ENCODE data around the gene ST3GAL2.
"Not testable (repeated sequence)": the region's sequence is repeated elsewhere in the genome, so short reads cannot be mapped to it uniquely, and the experiment has no call there.

Gene ST3GAL2

DNA sequence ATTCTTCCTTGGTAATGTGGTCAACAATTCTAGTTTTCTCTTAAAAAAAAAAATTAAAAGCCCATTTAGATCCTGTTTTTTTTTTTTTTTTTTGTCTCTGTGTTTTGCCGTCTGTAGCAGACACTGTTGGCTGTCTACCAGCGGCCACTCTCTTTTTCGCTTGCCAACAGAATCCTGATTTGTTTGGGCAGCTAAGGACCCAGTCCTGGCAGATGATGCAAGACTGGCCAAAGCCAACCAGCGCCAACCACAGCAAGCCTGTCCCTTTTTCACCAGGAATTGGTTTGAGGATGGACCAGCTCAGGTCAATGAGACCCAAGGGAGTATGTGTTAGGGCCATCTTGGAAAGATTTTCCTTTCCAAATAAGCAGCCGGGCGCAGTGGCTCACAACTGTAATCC is 28.2 kb downstream of the ST3GAL2 start:
- H3K9me3 ChIP-seq = no peaks in the 10 kb centered on the region
- H3K27ac ChIP-seq = no peak overlapping the region
- TF ChIP-seq, protein P1, sequence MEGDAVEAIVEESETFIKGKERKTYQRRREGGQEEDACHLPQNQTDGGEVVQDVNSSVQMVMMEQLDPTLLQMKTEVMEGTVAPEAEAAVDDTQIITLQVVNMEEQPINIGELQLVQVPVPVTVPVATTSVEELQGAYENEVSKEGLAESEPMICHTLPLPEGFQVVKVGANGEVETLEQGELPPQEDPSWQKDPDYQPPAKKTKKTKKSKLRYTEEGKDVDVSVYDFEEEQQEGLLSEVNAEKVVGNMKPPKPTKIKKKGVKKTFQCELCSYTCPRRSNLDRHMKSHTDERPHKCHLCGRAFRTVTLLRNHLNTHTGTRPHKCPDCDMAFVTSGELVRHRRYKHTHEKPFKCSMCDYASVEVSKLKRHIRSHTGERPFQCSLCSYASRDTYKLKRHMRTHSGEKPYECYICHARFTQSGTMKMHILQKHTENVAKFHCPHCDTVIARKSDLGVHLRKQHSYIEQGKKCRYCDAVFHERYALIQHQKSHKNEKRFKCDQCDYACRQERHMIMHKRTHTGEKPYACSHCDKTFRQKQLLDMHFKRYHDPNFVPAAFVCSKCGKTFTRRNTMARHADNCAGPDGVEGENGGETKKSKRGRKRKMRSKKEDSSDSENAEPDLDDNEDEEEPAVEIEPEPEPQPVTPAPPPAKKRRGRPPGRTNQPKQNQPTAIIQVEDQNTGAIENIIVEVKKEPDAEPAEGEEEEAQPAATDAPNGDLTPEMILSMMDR (IDR thresholded peaks at IDR 0.05) = no peak
- peaks cover 14 to 23% of the 10 kb centered on the region in 2 experiments for H3K4me1 ChIP-seq (ENCODE audit: control insufficient read depth in 1 of 2, insufficient read depth in 1 of 2, low read depth in 1 of 2, low read length in 1 of 2)
- H3K36me3 ChIP-seq = peaks cover 20% of the 10 kb centered on the region
- no peaks in the 10 kb centered on the region for H3K27me3 ChIP-seq
- H3K4me3 ChIP-seq (ENCODE audit: low read depth in 1 of 2, low read length in 1 of 2) = no peak overlapping the region

DNA sequence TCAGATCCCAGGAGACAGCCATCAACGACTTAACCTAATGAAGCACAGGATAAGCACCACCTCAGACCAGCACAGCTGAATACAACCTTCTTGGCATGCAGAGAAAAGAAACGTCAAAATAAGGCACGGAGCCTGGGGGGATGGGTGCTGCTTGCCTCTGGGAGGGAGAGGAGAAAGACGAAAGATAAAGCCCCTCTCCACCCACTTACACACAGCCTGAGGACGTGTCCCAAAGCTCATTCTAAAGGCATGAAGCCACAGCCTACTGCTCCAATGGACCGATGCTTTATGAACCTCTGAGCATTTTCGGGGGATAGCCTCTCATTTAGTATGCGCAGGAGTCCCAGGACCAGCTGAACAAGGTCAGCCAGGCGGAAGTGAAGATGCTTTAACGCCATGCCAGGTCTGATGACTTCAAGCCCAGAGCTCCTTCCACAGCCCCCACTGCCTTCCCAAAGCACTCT is 31.1 kb downstream of the ST3GAL2 start:
- no peaks in the 10 kb centered on the region for H3K27me3 ChIP-seq
- peaks cover 20% of the 10 kb centered on the region for H3K36me3 ChIP-seq
- peak overlapping the region; percentile 6 for H3K27ac ChIP-seq
- TF ChIP-seq, protein P1 (IDR thresholded peaks at IDR 0.05) = no peak
- no peak overlapping the region for H3K4me3 ChIP-seq (ENCODE audit: low read depth in 1 of 2, low read length in 1 of 2)
- peaks cover 43 to 51% of the 10 kb centered on the region in 2 experiments for H3K4me1 ChIP-seq (ENCODE audit: control insufficient read depth in 1 of 2, insufficient read depth in 1 of 2, low read depth in 1 of 2, low read length in 1 of 2)
- no peaks in the 10 kb centered on the region for H3K9me3 ChIP-seq

DNA sequence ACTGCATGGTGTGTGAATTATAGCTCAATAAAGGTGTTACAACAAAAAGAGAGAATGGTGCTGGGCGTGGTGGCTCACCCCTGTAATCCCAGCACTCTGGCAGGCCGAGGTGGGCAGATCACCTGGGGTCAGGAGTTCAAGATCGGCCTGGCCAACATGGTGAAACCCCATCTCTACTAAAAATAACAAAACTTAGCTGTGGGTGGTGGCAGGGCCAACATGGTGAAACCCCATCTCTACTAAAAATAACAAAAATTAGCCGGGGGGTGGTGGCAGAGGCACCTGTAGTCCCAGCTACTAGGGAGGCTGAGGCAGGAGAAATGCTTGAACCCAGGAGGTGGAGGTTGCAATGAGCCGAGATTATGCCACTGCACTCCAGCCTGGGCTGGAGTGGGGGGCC is 32.8 kb downstream of the ST3GAL2 start:
- not testable (repeated sequence) for H3K27ac ChIP-seq; H3K36me3 ChIP-seq; H3K27me3 ChIP-seq; H3K9me3 ChIP-seq; H3K4me3 ChIP-seq (ENCODE audit: low read depth in 1 of 2, low read length in 1 of 2)
- H3K4me1 ChIP-seq (ENCODE audit: control insufficient read depth in 1 of 2, insufficient read depth in 1 of 2, low read depth in 1 of 2, low read length in 1 of 2) = peaks cover 60 to 69% of the 10 kb centered on the region in 2 experiments

DNA sequence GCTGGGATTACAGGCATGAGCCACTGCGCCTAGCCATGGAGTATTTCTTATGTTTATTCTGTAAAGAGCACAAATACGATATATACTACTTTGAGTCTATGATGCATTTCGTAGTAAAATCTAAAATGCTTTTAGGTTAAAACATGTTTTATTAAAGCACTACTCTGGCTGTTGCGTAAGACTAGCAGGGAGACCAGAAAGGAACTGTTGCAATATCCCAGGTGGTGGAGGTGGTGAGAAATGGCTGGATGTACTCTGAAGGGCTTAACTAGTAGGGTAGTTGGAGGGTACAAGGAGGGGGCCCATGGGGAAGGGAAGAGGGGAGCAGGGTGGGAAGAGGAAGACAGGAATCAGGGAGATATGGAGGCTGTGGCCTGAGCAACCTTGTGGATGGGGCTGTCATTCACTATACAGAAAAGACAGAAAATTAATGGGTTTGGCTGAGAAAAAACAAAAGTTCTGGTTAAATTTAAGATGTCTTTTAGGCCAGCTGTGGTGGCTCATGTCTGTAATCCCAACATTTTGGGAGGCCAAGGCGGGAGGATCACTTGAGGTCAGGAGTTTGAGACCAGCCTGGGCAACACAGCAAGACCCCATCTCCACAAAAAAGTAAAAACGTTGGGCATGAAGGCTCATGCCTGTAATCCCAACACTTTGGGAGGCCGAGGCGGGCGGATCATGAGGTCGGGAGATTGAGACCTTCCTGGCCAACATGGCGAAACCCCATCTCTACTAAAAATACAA is 35.8 kb downstream of the ST3GAL2 start:
- H3K4me3 ChIP-seq (ENCODE audit: low read depth in 1 of 2, low read length in 1 of 2) = peak overlapping the region; percentile 12 to 33
- H3K36me3 ChIP-seq = peaks cover 31% of the 10 kb centered on the region
- no peaks in the 10 kb centered on the region for H3K27me3 ChIP-seq
- no peaks in the 10 kb centered on the region for H3K9me3 ChIP-seq
- H3K27ac ChIP-seq = peak overlapping the region; percentile 89
- TF ChIP-seq, protein P1 (IDR thresholded peaks at IDR 0.05) = no peak
- peaks cover 57 to 67% of the 10 kb centered on the region in 2 experiments for H3K4me1 ChIP-seq (ENCODE audit: control insufficient read depth in 1 of 2, insufficient read depth in 1 of 2, low read depth in 1 of 2, low read length in 1 of 2)

DNA sequence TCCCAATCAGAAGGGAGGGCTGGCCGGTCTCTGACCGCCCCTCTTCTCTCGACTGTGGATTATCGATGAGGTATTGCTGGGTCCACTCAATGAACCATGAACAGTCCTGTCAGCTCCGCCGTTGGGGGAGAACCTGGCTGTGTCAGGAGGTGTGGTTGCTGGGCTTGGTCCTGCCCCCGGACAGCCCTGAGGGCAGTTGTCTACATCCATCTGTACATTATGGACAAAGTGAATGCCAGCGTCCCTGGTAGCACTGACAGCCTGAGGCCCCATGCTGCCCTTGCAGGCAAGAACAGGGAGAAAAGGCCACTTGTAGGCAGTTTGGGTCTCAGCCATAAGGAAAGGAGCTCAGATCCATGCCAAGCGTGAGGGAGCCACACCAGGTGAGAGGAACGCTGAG is 38.9 kb downstream of the ST3GAL2 start:
- H3K4me1 ChIP-seq (ENCODE audit: control insufficient read depth in 1 of 2, insufficient read depth in 1 of 2, low read depth in 1 of 2, low read length in 1 of 2) = peaks cover 50 to 51% of the 10 kb centered on the region in 2 experiments
- H3K36me3 ChIP-seq = peaks cover 46% of the 10 kb centered on the region
- TF ChIP-seq, protein P1 (IDR thresholded peaks at IDR 0.05) = no peak
- no peaks in the 10 kb centered on the region for H3K27me3 ChIP-seq
- H3K27ac ChIP-seq = peak overlapping the region; percentile 22
- H3K4me3 ChIP-seq (ENCODE audit: low read depth in 1 of 2, low read length in 1 of 2) = no peak overlapping the region
- H3K9me3 ChIP-seq = no peaks in the 10 kb centered on the region

DNA sequence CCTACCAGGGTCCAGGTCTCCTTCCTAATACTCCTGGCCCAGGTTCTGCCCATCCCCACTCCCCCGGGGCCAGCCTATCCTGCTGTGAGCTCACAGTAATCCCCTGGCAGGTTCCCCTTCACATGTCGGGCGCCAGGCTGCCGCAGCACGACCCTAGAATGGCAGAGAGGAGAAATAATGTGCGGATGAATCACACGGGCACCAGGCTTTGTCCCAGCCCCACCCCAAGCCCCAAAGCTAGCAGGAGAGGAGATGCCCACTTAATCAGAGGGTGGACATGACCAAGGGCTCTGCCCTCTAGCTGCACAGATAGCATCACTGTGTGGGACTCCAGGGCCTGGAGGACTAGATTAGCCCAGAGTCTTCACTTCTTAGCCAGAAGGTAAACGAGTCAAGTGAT is 39.5 kb downstream of the ST3GAL2 start:
- Histone ChIP-seq H3K27me3 (no peaks in the 10 kb centered on the region), H3K36me3 (peaks cover 52% of the 10 kb centered on the region), H3K4me3 (ENCODE audit: low read depth in 1 of 2, low read length in 1 of 2) (no peak overlapping the region), H3K27ac (peak overlapping the region; percentile 22), H3K4me1 (ENCODE audit: control insufficient read depth in 1 of 2, insufficient read depth in 1 of 2, low read depth in 1 of 2, low read length in 1 of 2) (peaks cover 44 to 46% of the 10 kb centered on the region in 2 experiments), H3K9me3 (no peaks in the 10 kb centered on the region)
- TF ChIP-seq, protein P1 (IDR thresholded peaks at IDR 0.05) = no peak
